Right lobe of liver (tissue), 4 donors: Measurements from ENCODE around the gene EEFSEC.

Experiments used
- CTCF ChIP-seq, 4 donors: fragments of 200-600 bp in 3 of 4; fragments of 450-650 bp in 1 of 4; IDR thresholded peaks; one replicate each; pipeline versions ENCODE4 v1.5.1 to v1.8.0; 2016 to 2022; ENCODE audit warnings: antibody characterized with exemption in 4 of 4, mild to moderate bottlenecking in 2 of 4
- POLR2A ChIP-seq: fragments of 450-650 bp; IDR thresholded peaks from one replicate; pipeline ENCODE4 v1.6.1; 2017; ENCODE audit warnings: antibody characterized with exemption, mild to moderate bottlenecking
- donor health status: DM: no; HTN: no; CAD: no.
- donor health status: DM: no; HTN: no; CAD: no.
- donor health status: DM: no; HTN: yes; CAD: no.

GRCh38 chr3:128149650-128150049 lies 3.6 kb upstream of the EEFSEC start:
- TF ChIP-seq CTCF (IDR thresholded peaks at IDR 0.05) (no peak), POLR2A (no peak)
